ENCODE data around the gene NUTM2A. TPM values are rescaled to one million over a fixed set of nuclear protein-coding genes. Genes with fewer than 3 reads are reported as not detected.
"Not testable (repeated sequence)": the region's sequence is repeated elsewhere in the genome, so short reads cannot be mapped to it uniquely, and the experiment has no call there.

Gene NUTM2A
- 0.84 TPM for total RNA-seq

GRCh38 chr10:87225148-87225547, at the start of gene NUTM2A:
TSS of gene NUTM2A (plus strand) at chr10:87225448. CDS start at chr10:87225831, 383 bp downstream.
- H3K9me3 ChIP-seq (ENCODE audit: low read depth, low read length); H3K27me3 ChIP-seq (ENCODE audit: insufficient read depth, low read length); H3K4me1 ChIP-seq (ENCODE audit: insufficient read depth, low read length): not testable (repeated sequence)

GRCh38 chr10:87177587-87177986, 47.7 kb upstream of the NUTM2A start:
- not testable (repeated sequence) for H3K9me3 ChIP-seq (ENCODE audit: low read depth, low read length); H3K4me1 ChIP-seq (ENCODE audit: insufficient read depth, low read length); H3K27me3 ChIP-seq (ENCODE audit: insufficient read depth, low read length); H3K4me3 ChIP-seq (ENCODE audit: low read length)

More at GRCh38 chr10:87225148-87225547, at the start of gene NUTM2A:
- not testable (repeated sequence) for H3K4me3 ChIP-seq (ENCODE audit: low read length)

GRCh38 chr10:87184421-87184820, 40.8 kb upstream of the NUTM2A start:
- not testable (repeated sequence) for H3K27me3 ChIP-seq (ENCODE audit: insufficient read depth, low read length); H3K9me3 ChIP-seq (ENCODE audit: low read depth, low read length); H3K4me3 ChIP-seq (ENCODE audit: low read length)
- peaks cover 17% of the 10 kb centered on the region for H3K4me1 ChIP-seq (ENCODE audit: insufficient read depth, low read length)

DNA sequence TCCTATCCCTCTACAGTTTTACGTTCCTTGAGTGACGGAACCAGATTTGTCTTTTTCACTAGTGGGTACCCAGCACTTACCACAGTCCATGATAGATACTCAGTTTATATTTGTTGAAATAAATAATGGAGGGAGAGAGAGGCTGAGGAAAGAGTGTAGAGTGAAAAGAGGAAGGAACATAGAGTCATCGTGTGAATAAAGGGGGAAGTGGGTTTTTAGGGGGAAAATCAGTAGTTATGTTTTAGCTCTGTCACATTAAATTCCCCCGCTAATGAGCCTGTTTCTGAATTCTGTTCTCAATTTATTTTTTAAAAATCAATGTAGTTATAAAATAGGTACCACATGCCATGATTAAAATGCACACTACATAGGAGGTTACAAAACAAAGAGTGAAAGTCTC, 39.2 kb upstream of the NUTM2A start:
- peaks cover 17% of the 10 kb centered on the region for H3K4me1 ChIP-seq (ENCODE audit: insufficient read depth, low read length)
- not testable (repeated sequence) for H3K4me3 ChIP-seq (ENCODE audit: low read length); H3K27me3 ChIP-seq (ENCODE audit: insufficient read depth, low read length); H3K9me3 ChIP-seq (ENCODE audit: low read depth, low read length)

- not testable (repeated sequence) for H3K27me3 ChIP-seq (ENCODE audit: insufficient read depth, low read length); H3K4me3 ChIP-seq (ENCODE audit: low read length); H3K9me3 ChIP-seq (ENCODE audit: low read depth, low read length)
- peaks cover 17% of the 10 kb centered on the region for H3K4me1 ChIP-seq (ENCODE audit: insufficient read depth, low read length)
These were observed 37.7 kb upstream of the NUTM2A start for GRCh38 chr10:87187573-87187972.

- not testable (repeated sequence) for H3K4me3 ChIP-seq (ENCODE audit: low read length); H3K27me3 ChIP-seq (ENCODE audit: insufficient read depth, low read length); H3K9me3 ChIP-seq (ENCODE audit: low read depth, low read length); H3K4me1 ChIP-seq (ENCODE audit: insufficient read depth, low read length)
These were observed 33.4 kb upstream of the NUTM2A start for GRCh38 chr10:87191841-87192240.

DNA sequence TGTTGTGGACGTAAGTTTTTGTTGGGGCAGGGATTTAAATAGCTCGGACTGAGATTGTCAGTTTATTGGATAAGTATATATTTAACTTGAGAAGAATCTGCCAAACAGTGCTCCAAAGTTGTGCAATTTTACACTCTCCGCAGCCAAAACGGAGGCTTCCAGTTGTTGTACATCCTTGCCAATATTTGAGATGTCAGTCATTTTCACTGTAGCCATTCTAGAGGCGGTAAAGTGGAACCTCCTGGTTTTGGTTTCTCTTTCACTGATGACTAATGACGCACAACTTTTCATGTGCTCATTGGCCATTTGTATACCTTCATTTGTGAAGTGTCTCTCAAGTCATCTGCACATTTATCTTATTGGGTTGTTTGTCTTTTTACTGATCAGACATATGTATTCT, 24.3 kb upstream of the NUTM2A start:
- H3K27me3 ChIP-seq (ENCODE audit: insufficient read depth, low read length); H3K4me3 ChIP-seq (ENCODE audit: low read length); H3K4me1 ChIP-seq (ENCODE audit: insufficient read depth, low read length); H3K9me3 ChIP-seq (ENCODE audit: low read depth, low read length): not testable (repeated sequence)

DNA sequence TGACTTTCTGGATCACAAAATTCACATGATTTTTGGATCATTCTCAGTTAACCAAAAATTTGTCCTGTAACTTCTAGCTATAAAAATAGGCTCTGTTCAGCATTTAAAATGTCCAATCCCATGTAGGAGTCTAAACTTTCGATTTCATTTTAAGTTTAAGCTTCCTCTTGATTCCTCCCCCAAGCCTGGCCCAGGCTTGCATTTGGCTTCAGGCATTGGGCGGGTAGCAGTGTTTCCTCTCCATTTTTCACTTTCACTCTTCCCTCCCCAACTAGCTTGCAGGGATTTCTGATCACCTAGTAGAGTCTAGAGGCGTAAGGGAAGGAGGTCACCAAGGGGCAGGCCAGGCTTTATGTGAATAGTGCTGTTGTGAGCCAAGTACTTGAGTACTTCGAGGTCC, 20.4 kb upstream of the NUTM2A start:
- not testable (repeated sequence) for H3K4me3 ChIP-seq (ENCODE audit: low read length); H3K9me3 ChIP-seq (ENCODE audit: low read depth, low read length); H3K27me3 ChIP-seq (ENCODE audit: insufficient read depth, low read length); H3K4me1 ChIP-seq (ENCODE audit: insufficient read depth, low read length)

GRCh38 chr10:87206922-87207321, 18.3 kb upstream of the NUTM2A start:
- H3K27me3 ChIP-seq (ENCODE audit: insufficient read depth, low read length); H3K9me3 ChIP-seq (ENCODE audit: low read depth, low read length); H3K4me3 ChIP-seq (ENCODE audit: low read length); H3K4me1 ChIP-seq (ENCODE audit: insufficient read depth, low read length): not testable (repeated sequence)

- H3K4me3 ChIP-seq (ENCODE audit: low read length); H3K27me3 ChIP-seq (ENCODE audit: insufficient read depth, low read length): not testable (repeated sequence)
- H3K4me1 ChIP-seq (ENCODE audit: insufficient read depth, low read length) = peaks cover 24% of the 10 kb centered on the region
These were observed 14.9 kb upstream of the NUTM2A start for GRCh38 chr10:87210309-87210708.

DNA sequence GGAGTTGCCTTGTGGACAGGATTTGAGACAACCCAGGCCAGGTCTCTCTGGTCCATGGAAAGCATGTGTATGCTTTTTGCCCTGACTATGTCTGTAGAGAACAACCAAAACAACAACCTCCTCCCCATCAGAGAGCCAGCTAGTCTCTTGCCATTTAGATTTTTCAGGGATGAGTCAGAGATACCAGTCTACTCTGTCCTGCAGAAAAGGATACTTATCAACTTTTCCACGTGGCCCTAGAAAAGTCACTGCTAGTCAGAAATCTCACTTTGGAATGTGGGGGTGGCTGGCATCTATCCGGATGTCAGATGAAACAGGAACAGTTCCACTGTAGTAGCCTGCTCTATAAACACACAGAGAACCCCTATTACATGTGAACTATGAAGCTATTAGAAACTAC, 13.4 kb upstream of the NUTM2A start:
- H3K4me3 ChIP-seq (ENCODE audit: low read length); H3K9me3 ChIP-seq (ENCODE audit: low read depth, low read length); H3K27me3 ChIP-seq (ENCODE audit: insufficient read depth, low read length): not testable (repeated sequence)
- H3K4me1 ChIP-seq (ENCODE audit: insufficient read depth, low read length) = peaks cover 38% of the 10 kb centered on the region

More at GRCh38 chr10:87210309-87210708, 14.9 kb upstream of the NUTM2A start:
- not testable (repeated sequence) for H3K9me3 ChIP-seq (ENCODE audit: low read depth, low read length)

DNA sequence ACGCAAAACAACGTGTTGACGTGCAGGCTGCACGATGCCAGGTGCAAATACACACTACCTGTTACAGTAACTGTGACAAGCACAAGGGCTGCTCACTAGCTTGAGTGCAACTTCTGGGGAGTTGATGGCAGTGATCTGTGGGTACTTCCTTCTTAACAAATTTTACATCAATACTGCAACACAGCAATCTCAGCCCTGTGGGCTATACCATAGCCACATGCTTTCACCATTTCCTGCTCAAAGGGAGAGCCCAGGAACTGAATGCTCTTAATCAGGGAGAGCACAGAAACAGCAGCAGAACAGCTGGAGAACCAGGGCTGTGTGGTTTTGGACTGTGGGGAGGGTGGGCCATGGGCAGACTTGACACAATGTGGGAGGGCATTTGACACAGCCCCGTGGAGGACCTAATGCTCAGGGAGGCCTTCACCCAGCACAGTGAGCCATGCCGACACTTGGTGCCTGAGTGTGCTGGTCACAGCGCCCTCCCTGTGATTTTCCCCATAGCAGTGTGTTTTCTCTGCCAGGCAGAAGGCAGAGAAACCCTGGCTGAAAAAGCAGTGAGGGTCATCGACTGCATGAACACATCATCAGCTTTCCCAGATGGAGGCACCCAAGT, 12.0 kb upstream of the NUTM2A start:
- not testable (repeated sequence) for H3K4me3 ChIP-seq (ENCODE audit: low read length); H3K9me3 ChIP-seq (ENCODE audit: low read depth, low read length); H3K27me3 ChIP-seq (ENCODE audit: insufficient read depth, low read length)
- H3K4me1 ChIP-seq (ENCODE audit: insufficient read depth, low read length) = peaks cover 39% of the 10 kb centered on the region

DNA sequence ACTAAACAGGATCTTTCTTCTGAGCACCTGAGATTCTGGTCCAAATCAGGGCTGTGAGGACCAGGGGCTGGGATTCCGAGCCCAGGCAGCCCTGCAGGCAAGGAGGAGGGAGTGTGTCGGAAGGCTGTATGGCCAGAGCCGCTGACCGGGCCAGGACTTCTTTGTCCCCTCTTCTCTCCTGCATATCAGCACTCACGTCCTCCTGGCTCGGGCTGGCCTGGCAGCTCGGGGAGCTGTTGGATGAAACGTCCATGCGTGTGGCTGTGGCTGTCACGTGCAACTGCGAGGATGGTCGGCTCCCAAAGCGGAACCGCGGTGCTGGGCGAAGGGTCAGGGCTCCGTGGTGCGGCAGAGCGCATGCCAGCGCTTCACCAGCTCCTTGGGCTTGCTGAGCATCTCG, 11.4 kb upstream of the NUTM2A start:
- not testable (repeated sequence) for H3K9me3 ChIP-seq (ENCODE audit: low read depth, low read length); H3K27me3 ChIP-seq (ENCODE audit: insufficient read depth, low read length); H3K4me3 ChIP-seq (ENCODE audit: low read length)
- peaks cover 39% of the 10 kb centered on the region for H3K4me1 ChIP-seq (ENCODE audit: insufficient read depth, low read length)

- not testable (repeated sequence) for H3K4me3 ChIP-seq (ENCODE audit: low read length); H3K27me3 ChIP-seq (ENCODE audit: insufficient read depth, low read length); H3K9me3 ChIP-seq (ENCODE audit: low read depth, low read length)
- peaks cover 39% of the 10 kb centered on the region for H3K4me1 ChIP-seq (ENCODE audit: insufficient read depth, low read length)
These were observed 9.1 kb upstream of the NUTM2A start for GRCh38 chr10:87216120-87216519.

DNA sequence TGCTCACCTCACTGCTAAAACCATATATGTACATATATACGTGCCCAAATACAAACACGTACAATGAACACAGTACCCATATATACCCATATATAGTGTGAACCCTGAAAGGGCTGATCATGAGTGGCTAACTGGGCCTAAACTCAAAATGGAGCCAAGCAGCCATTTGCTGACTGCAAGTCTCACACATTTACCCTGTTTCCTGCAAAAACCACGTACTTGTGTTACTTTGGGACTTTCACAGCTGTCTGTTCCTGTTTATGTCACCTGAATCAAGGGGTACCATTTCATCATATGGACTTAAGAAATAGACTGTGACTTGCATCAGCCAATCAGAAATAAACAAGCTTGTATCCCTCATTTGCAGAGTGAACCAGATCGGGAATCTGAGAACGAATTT, 5.9 kb upstream of the NUTM2A start:
- peaks cover 22% of the 10 kb centered on the region for H3K4me1 ChIP-seq (ENCODE audit: insufficient read depth, low read length)
- not testable (repeated sequence) for H3K27me3 ChIP-seq (ENCODE audit: insufficient read depth, low read length); H3K9me3 ChIP-seq (ENCODE audit: low read depth, low read length); H3K4me3 ChIP-seq (ENCODE audit: low read length)

DNA sequence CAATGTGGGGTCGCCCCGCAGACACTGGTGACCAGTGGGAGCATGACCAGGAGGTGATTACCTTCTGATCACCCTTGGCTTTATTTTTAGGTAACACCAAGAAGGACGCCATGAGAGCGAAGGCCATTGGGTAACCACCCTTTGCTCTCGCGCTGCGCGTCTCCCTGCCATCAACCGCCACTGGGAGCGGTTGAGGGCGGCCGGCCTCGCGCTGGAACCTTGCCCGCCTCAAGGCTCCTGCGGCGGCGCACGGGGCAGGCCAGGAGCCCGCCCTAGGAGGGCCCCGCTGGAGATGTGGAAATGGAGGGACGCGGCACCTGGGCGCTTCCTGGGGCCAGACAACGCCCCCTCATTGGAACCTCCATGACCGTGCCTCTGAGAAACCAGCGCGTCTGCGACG, 2.5 kb upstream of the NUTM2A start:
- H3K4me1 ChIP-seq (ENCODE audit: insufficient read depth, low read length); H3K27me3 ChIP-seq (ENCODE audit: insufficient read depth, low read length); H3K4me3 ChIP-seq (ENCODE audit: low read length); H3K9me3 ChIP-seq (ENCODE audit: low read depth, low read length): not testable (repeated sequence)

GRCh38 chr10:87228247-87228646, 3.0 kb downstream of the NUTM2A start:
- H3K9me3 ChIP-seq (ENCODE audit: low read depth, low read length); H3K4me3 ChIP-seq (ENCODE audit: low read length); H3K4me1 ChIP-seq (ENCODE audit: insufficient read depth, low read length); H3K27me3 ChIP-seq (ENCODE audit: insufficient read depth, low read length): not testable (repeated sequence)
